ENCODE data around the gene ARHGAP28.

The ARHGAP28 gene

DNA sequence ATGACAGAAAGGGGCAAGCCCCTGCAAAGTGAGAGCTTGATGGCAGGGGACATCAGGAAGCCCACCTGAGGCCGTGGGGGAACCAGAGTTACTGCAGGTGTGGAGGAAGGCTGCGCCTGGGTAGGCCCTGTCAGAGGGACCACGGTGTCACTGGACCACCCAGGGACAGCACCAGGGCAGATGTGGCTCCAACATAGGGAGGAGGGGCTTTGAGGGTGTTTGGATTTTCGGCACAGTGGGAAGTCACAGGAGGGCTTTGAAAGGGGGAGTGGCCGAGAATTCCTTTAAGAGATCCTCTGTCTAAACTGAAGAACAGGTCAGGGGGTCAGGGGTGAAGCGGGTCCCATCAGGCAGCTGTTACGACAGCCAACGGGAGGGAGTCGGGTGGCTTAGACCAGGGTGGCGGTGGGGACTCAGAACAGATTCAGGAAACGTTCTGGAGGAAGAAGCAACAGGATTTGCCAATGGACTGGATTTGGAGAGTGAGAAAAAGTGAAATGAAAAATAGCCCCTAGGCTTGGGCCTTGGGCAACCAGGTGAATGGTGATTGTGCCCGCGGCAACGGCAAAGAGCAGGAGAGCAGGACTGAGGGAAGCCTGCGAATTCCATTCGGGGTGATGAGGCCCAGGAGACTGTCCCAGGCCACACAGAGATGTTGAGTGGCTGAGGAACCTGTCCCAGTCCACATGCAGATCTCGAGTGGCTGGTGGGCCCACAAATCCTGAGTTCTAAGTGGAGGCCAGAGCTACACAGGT is 222.0 kb downstream of the ARHGAP28 start:
- no peaks in the 10 kb centered on the region for H3K27me3 ChIP-seq

DNA sequence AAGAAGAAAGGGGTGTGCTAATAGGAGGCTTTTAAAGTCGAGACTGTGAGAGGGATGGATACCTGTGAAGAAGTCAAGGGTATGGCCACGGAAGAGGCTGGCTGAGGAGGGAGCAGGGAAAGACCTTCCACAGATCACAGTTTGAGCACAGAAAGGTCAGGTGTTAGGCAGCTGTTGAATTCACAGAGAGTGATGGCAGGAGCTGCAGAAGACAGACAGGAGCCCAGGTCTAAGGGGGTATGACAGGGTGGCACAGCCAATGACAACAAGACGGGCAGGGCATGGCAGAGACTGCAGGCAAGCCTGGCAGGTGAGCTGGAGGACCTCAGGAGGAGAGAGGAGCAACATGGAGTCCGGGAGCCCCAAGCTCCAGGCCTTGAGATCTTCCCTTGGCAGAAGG is 225.0 kb downstream of the ARHGAP28 start:
- Histone ChIP-seq H4K20me1 (no peaks in the 10 kb centered on the region), H3K9ac (no peak overlapping the region), H3K36me3 (no peaks in the 10 kb centered on the region), H3K27me3 (no peaks in the 10 kb centered on the region), H3K4me3 (no peak overlapping the region), H3K4me1 (peaks cover 10 to 17% (median 12%) of the 10 kb centered on the region in 10 experiments; a peak in 19 of 20 replicates), H3K9me3 (replicated peaks in 1 of 11) (no peaks in the 10 kb centered on the region), H3K4me2 (peak overlapping the region; percentile 44 to 80 (median 53); a peak in 21 of 22 replicates), H3K27ac (no peak overlapping the region)
- no peak for TF ChIP-seq Cebpa-rat (IDR thresholded peaks at IDR 0.05)

More for the DNA sequence above, 222.0 kb downstream of the ARHGAP28 start:
- Histone ChIP-seq H3K4me1 (peaks cover 10 to 17% (median 12%) of the 10 kb centered on the region in 10 experiments; a peak in 19 of 20 replicates), H3K9me3 (replicated peaks in 1 of 11) (no peaks in the 10 kb centered on the region), H3K36me3 (no peaks in the 10 kb centered on the region), H3K4me3 (no peak overlapping the region), H3K4me2 (no peak overlapping the region), H3K27ac (no peak overlapping the region), H4K20me1 (no peaks in the 10 kb centered on the region), H3K9ac (no peak overlapping the region)
- no peak for TF ChIP-seq Cebpa-rat (IDR thresholded peaks at IDR 0.05)

DNA sequence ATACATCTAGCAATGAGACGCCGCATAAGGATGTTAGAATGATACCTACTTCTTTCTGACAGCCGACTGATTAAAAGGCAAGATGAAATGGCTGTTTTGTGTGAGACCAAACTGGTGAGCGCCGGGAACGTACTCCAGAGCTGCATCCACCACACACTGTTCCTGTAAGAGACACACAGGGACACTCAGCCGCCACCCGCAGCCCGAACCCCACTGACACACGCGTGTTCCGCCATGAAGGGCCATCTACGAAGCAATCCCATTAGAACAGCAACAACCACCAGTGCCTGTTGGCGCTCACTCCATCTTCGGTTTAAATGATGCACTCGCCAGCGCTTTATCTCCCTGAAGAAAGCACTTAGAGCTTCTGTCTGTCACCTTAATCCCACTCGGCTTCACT is 225.8 kb downstream of the ARHGAP28 start:
- no peak overlapping the region for H3K4me3 ChIP-seq
- TF ChIP-seq Cebpa-rat (IDR thresholded peaks at IDR 0.05): no peak
- no peak overlapping the region for H3K27ac ChIP-seq
- no peak overlapping the region for H3K9ac ChIP-seq
- no peaks in the 10 kb centered on the region for H3K27me3 ChIP-seq
- peaks cover 10 to 17% (median 12%) of the 10 kb centered on the region in 10 experiments; a peak in 19 of 20 replicates for H3K4me1 ChIP-seq
- H4K20me1 ChIP-seq: no peaks in the 10 kb centered on the region
- no peaks in the 10 kb centered on the region for H3K36me3 ChIP-seq
- no peaks in the 10 kb centered on the region; a peak in 1 of 22 replicates for H3K9me3 ChIP-seq (replicated peaks in 1 of 11)
- peak overlapping the region; percentile 44 to 80 (median 53); a peak in 21 of 22 replicates for H3K4me2 ChIP-seq

DNA sequence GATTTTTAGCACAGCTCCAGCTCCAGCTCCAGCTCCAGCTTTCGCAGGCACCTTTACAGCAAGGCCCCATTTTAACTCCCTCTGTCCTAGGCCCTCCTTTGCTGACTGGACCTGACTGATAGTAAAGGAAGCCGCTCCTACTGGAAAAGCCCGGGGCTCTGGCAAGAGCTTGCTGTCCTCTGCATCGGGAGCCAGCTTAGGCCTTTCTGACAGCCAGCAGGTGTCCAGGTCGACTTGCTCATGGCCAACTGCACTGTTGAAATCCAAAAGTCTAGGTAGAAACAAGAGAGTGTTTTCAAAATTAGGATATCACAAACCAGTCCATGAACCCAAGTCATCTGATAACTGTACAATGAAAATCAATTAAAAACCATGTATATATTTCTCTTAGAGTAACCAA is 227.0 kb downstream of the ARHGAP28 start:
- no peaks in the 10 kb centered on the region for H4K20me1 ChIP-seq
- H3K36me3 ChIP-seq: no peaks in the 10 kb centered on the region
- H3K27me3 ChIP-seq: no peaks in the 10 kb centered on the region
- H3K4me2 ChIP-seq: no peak overlapping the region
- no peak for TF ChIP-seq Cebpa-rat (IDR thresholded peaks at IDR 0.05)
- no peak overlapping the region for H3K4me3 ChIP-seq
- H3K9me3 ChIP-seq (replicated peaks in 1 of 11): no peaks in the 10 kb centered on the region; a peak in 1 of 22 replicates
- no peak overlapping the region for H3K27ac ChIP-seq
- H3K9ac ChIP-seq: no peak overlapping the region
- peaks cover 10 to 17% (median 12%) of the 10 kb centered on the region in 10 experiments; a peak in 19 of 20 replicates for H3K4me1 ChIP-seq

DNA sequence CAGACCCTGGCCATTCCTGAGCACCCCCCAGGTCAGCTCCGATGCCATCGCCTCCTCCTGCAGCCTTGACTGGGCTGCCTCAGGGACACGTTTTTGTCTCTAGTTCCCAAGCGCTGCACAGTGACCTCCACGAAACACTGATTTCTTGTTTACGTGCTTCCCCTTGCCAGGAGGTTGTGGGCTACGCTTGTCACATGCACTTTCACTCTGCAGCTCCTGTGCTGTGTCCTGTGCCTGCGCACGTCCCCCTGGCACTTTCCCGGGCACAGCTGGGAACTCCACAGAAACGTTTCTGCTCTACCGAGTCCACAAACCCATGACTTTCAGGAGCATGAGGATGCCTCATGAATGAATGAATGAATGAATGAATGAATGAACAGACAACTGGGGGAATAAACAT is 227.5 kb downstream of the ARHGAP28 start:
- H3K4me3 ChIP-seq: no peak overlapping the region
- no peak overlapping the region for H3K27ac ChIP-seq
- no peak overlapping the region for H3K4me2 ChIP-seq
- H3K9ac ChIP-seq: no peak overlapping the region
- H3K36me3 ChIP-seq: no peaks in the 10 kb centered on the region
- H3K9me3 ChIP-seq (replicated peaks in 1 of 11): no peaks in the 10 kb centered on the region; a peak in 1 of 22 replicates
- no peaks in the 10 kb centered on the region for H3K27me3 ChIP-seq
- H3K4me1 ChIP-seq: peaks cover 10 to 17% (median 12%) of the 10 kb centered on the region in 10 experiments; a peak in 19 of 20 replicates
- no peak for TF ChIP-seq Cebpa-rat (IDR thresholded peaks at IDR 0.05)
- no peaks in the 10 kb centered on the region for H4K20me1 ChIP-seq

DNA sequence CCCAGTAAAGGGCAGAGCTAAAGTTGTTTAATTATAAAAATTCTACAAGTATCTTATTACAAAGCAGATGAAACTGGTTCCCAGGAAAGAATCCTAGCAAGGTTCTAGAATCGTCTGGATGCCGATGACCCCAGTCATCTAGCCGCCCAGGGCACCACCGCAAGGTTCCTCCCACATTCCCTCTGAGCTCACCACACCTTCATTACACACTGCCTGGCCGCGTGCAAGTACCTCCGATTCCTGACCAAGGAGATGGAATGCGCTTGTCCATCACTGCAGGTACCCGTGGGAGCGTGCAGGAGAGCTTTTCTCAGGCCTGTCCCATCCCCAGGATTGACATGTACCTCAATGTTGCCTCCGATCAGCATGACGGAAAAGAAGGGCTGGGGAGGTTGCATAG is 229.6 kb downstream of the ARHGAP28 start:
- H3K4me3 ChIP-seq: no peak overlapping the region
- no peaks in the 10 kb centered on the region for H3K36me3 ChIP-seq
- no peak overlapping the region for H3K27ac ChIP-seq
- no peak for TF ChIP-seq Cebpa-rat (IDR thresholded peaks at IDR 0.05)
- no peak overlapping the region for H3K9ac ChIP-seq
- no peaks in the 10 kb centered on the region for H4K20me1 ChIP-seq
- no peaks in the 10 kb centered on the region; a peak in 1 of 22 replicates for H3K9me3 ChIP-seq (replicated peaks in 1 of 11)
- peaks cover 10 to 17% (median 13%) of the 10 kb centered on the region in 10 experiments; a peak in 19 of 20 replicates for H3K4me1 ChIP-seq
- no peak overlapping the region for H3K4me2 ChIP-seq
- H3K27me3 ChIP-seq: no peaks in the 10 kb centered on the region

DNA sequence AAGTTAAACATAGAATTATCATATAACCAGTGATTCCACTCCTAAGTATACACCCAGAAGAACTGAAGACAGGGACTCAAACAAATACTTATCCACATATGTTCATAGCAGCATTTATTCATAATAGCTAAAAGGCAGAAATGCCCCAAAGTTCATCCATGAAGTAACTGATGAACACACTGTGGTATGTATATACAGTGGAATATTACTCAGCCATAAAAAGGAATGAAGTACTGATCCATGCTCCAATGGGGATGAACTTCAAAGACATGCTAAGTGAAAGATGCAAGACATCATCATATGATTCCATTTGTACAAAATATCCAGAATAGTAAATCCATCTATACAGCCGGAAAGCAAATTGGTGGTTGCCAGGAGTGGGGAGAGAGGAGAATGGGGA is 230.6 kb downstream of the ARHGAP28 start:
- Histone ChIP-seq H3K4me1 (peaks cover 2 to 11% (median 4%) of the 10 kb centered on the region in 10 experiments; a peak in 18 of 20 replicates), H3K36me3 (no peaks in the 10 kb centered on the region), H3K9ac (no peak overlapping the region), H3K27me3 (no peaks in the 10 kb centered on the region), H4K20me1 (no peaks in the 10 kb centered on the region), H3K4me2 (no peak overlapping the region), H3K9me3 (replicated peaks in 1 of 11) (no peaks in the 10 kb centered on the region; a peak in 1 of 22 replicates), H3K4me3 (no peak overlapping the region), H3K27ac (no peak overlapping the region)
- no peak for TF ChIP-seq Cebpa-rat (IDR thresholded peaks at IDR 0.05)

DNA sequence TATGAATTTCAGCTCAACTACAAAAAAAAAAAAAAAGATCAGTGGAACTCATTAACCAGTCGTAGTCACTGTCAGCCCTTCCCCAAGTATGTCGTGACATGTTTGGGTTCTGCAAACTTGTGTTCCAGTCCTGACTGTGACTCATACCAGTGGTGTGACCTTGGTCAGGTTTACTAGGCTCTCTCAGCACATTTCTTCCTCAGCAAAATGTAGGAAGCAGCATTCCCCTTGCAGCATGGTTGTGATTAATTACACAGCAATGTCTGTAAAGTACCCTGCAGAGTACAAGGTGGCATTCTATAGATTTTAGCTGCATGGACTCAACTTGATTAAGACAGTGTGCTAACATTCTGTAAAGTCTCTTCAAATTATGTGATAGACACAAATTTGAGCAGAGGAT is 231.1 kb downstream of the ARHGAP28 start:
- no peaks in the 10 kb centered on the region; a peak in 1 of 22 replicates for H3K9me3 ChIP-seq (replicated peaks in 1 of 11)
- no peak for TF ChIP-seq Cebpa-rat (IDR thresholded peaks at IDR 0.05)
- no peaks in the 10 kb centered on the region for H3K36me3 ChIP-seq
- no peak overlapping the region for H3K4me3 ChIP-seq
- no peaks in the 10 kb centered on the region for H4K20me1 ChIP-seq
- H3K9ac ChIP-seq: no peak overlapping the region
- H3K4me2 ChIP-seq: no peak overlapping the region
- no peak overlapping the region for H3K27ac ChIP-seq
- H3K4me1 ChIP-seq: peaks cover 0 to 7% (median 0%) of the 10 kb centered on the region in 10 experiments; a peak in 1 of 20 replicates
- no peaks in the 10 kb centered on the region for H3K27me3 ChIP-seq

DNA sequence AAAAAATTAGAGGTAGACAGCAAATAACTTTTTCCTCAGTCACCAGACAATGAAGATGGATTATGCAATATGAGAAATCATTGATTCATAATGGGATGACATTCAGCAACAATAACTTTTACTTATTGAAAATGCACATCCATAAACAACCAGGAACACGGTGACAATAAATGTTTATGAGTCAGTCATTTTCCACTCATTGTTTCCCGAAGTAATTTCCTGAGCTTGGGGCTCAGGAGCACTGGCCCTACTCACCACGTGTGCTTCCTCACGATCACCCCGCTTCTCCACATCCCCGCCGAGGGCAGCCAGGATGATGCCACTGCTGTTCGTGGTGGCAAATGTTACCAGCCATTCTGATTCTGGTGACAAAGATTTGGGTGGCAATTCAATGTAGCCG is 231.8 kb downstream of the ARHGAP28 start:
- 0 out of 20 replicates have a peak, but pooled peaks cover 0 to 7% (median 0%) of the 10 kb centered on the region in 10 experiments for H3K4me1 ChIP-seq
- H3K4me2 ChIP-seq: no peak overlapping the region
- H3K27ac ChIP-seq: no peak overlapping the region
- no peaks in the 10 kb centered on the region for H3K27me3 ChIP-seq
- H3K36me3 ChIP-seq: no peaks in the 10 kb centered on the region
- no peaks in the 10 kb centered on the region; a peak in 1 of 22 replicates for H3K9me3 ChIP-seq (replicated peaks in 1 of 11)
- H3K4me3 ChIP-seq: no peak overlapping the region
- no peak overlapping the region for H3K9ac ChIP-seq
- no peak for TF ChIP-seq Cebpa-rat (IDR thresholded peaks at IDR 0.05)
- no peaks in the 10 kb centered on the region for H4K20me1 ChIP-seq
